Mesodermal cell (in vitro differentiated cells): ENCODE results near the gene MYOF.

Experiments used
- H3K27ac ChIP-seq: 2 replicates; pipeline ENCODE4 v1.7.0; 2013; ENCODE audit warnings: mild to moderate bottlenecking, low read depth, low read length, moderate library complexity; ENCODE audit not compliant: severe bottlenecking
- H3K36me3 ChIP-seq: 2 replicates; pipeline ENCODE4 v1.7.1; 2013; ENCODE audit warnings: mild to moderate bottlenecking, low read length, moderate library complexity; ENCODE audit not compliant: control insufficient read depth, insufficient read depth
- H3K4me1 ChIP-seq: one replicate; pipeline ENCODE4 v1.7.1; 2013; ENCODE audit warnings: mild to moderate bottlenecking, low read length; ENCODE audit not compliant: insufficient read depth, control insufficient read depth, poor library complexity, severe bottlenecking
- H3K4me3 ChIP-seq: 2 replicates; pipeline ENCODE4 v1.7.0; 2013; ENCODE audit warnings: low read length, control low read depth, mild to moderate bottlenecking; ENCODE audit not compliant: insufficient read depth, poor library complexity, severe bottlenecking; ENCODE audit errors: extremely low read depth
- H3K9me3 ChIP-seq: 2 replicates; pipeline ENCODE4 v1.7.1; 2013; ENCODE audit warnings: mild to moderate bottlenecking, low read length, moderate library complexity; ENCODE audit not compliant: control insufficient read depth
- WGBS, 2 experiments: methylation state at CpG; one replicate each; pipeline ENCODE4 v1.1.5; 2013; ENCODE audit warnings: missing lambda C conversion rate in 2 of 2; ENCODE audit not compliant: insufficient coverage in 2 of 2; 5-methylcytosine and 5-hydroxymethylcytosine counted together

Gene MYOF

DNA sequence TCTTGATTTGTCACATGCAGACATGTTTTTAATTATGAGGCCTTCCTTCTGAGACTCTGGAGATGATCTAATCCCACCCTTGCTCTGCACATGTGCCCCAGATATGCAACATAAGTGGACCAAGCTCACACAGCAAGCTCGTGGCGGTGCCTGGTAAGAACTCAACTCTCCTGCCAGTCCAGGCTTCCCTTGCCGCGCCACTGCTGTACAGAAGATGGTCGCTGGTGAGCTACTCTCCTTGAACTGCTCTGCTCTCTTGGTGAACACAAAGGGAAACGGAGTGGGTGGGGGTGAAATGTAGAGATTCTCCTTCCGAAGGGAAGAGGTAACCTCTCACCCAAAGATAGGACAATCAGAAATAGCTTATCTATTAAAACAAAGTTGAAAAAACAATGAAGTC is 25.7 kb downstream of the MYOF start:
- peaks cover 36% of the 10 kb centered on the region for H3K36me3 ChIP-seq
- no peak overlapping the region for H3K27ac ChIP-seq
- H3K4me3 ChIP-seq = no peak overlapping the region
- 93% methylated on average over 3 of the region's 7 CpGs; no CpG with 5 or more reads in 1 of the 2 experiments for WGBS, 2 experiments
- peaks cover 36% of the 10 kb centered on the region for H3K4me1 ChIP-seq
- H3K9me3 ChIP-seq = no peaks in the 10 kb centered on the region

DNA sequence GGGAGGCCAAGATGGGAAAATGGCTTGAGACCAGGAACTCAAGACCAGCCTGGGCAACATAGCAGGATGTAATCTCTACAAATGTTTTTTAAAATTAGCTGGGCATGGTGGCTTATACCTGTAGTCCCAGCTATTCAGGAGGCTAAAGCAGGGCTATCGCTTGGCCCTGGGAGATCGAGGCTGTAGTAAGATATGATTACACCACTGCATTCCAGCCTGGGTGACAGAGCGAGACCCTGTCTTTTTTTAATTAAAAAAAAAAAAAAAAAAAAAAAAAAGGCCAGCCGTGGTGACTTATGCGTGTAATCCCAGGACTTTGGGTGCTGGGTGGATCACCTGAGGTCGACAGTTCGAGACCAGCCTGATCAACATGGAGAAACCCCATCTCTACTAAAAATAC is 27.4 kb downstream of the MYOF start:
- Histone ChIP-seq H3K27ac (no peak overlapping the region), H3K36me3 (peaks cover 41% of the 10 kb centered on the region), H3K4me1 (peaks cover 22% of the 10 kb centered on the region), H3K4me3 (no peak overlapping the region), H3K9me3 (no peaks in the 10 kb centered on the region)
- 93 to 95% methylated on average over 2 of the region's 7 CpGs for WGBS, 2 experiments

DNA sequence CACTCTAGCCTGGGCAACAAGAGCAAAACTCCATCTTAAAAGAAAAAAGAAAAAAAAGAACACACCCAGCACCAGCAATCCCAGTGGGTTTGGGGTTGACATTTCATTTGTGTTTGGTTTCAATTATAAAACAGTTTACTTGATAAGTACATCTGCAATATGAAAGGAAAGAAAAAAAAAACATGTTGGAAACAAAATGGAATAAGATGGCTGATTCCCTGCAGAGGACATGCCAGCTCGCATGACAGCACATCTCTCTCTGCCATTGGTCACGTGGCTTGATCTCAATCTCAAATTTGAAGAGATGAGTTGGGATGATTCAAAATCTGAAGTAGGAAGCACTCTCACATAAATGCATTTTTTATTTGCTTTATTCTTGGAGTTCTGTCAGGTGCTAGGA is 28.0 kb downstream of the MYOF start:
- Histone ChIP-seq H3K27ac (no peak overlapping the region), H3K36me3 (peaks cover 46% of the 10 kb centered on the region), H3K4me3 (no peak overlapping the region), H3K4me1 (peaks cover 16% of the 10 kb centered on the region), H3K9me3 (no peaks in the 10 kb centered on the region)
- 100% methylated on average over 1 to 2 of the region's 2 CpGs for WGBS, 2 experiments

DNA sequence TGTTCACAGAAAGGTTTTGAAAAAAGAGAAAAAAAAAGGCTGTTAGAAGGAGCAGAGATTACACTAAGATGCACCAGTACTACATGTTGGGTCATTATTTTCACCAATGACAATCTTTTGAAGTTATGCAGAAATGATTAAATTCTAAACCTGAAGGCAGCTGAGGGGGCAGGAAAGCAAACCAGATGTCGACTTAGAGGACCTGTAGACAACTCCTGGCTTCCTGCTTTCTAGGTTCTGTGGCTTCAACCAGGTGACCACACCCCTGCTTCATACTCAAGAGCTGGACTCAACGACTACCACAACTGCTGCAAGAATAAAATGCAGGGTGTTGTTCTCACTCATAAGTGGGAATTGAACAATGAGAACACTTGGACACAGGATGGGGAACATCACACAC is 30.0 kb downstream of the MYOF start:
- Histone ChIP-seq H3K9me3 (no peaks in the 10 kb centered on the region), H3K4me3 (no peak overlapping the region), H3K4me1 (peaks cover 4% of the 10 kb centered on the region), H3K27ac (no peak overlapping the region), H3K36me3 (peaks cover 57% of the 10 kb centered on the region)
- 75 to 90% methylated on average over 1 to 2 of the region's 2 CpGs for WGBS, 2 experiments

DNA sequence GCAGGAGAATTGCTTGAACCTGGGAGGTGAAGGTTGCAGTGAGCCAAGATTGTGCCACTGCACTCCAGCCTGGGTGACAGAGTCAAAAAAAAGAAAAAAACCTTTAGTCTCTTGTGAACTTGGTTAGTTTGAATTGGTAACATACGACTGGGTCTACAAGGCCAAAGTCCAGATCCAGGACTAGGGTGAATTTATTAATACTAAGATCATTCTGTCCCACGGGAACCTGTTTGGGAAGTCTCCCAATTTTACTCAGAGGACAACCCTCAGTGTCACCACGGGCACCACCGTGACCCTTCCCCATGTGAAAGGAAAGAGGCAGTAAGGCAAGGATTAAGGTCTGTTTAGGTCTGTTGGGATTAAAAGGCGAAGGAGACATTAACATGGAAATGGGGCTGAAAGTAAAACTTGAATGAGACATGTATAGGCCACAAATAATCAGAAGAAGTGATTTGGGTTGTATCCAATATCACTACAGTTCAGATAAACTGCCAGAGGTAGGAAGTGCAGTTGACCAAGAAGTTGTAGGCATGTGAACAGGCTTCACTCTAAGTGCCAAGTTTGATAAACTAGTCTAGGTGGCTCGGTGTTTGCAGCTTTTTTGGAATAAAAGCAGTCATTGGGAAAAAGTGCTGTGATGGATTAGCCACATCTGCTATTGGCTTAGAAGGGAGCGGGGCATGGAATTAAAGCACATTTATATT is 30.7 kb downstream of the MYOF start:
- Histone ChIP-seq H3K4me1 (peaks cover 4% of the 10 kb centered on the region), H3K4me3 (no peak overlapping the region), H3K36me3 (peaks cover 50% of the 10 kb centered on the region), H3K9me3 (no peaks in the 10 kb centered on the region), H3K27ac (no peak overlapping the region)
- WGBS, 2 experiments = 75% methylated on average over 4 of the region's 7 CpGs

DNA sequence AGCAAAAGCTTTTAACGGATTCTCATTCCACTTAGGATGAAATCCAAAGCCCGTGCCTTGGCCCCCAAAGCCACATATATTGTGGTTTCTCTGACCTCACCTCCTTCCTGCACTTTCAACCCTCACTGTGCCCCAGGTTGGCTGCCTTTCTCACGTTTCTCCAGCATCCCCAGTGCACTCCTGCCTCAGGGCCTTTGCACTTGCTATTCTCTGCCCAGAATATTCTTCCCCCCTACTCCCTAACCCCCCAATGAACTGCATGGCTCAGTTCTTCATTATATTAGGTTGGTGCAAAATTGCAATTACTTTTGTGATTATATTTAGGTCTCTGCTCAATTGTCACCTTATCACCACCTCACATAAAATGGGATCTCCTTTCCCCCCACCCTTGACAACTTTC is 34.2 kb downstream of the MYOF start:
- Histone ChIP-seq H3K4me3 (no peak overlapping the region), H3K9me3 (no peaks in the 10 kb centered on the region), H3K4me1 (peaks cover 16% of the 10 kb centered on the region), H3K36me3 (peaks cover 54% of the 10 kb centered on the region), H3K27ac (no peak overlapping the region)
- WGBS, 2 experiments = 74 to 75% methylated on average over 3 of the region's 3 CpGs

DNA sequence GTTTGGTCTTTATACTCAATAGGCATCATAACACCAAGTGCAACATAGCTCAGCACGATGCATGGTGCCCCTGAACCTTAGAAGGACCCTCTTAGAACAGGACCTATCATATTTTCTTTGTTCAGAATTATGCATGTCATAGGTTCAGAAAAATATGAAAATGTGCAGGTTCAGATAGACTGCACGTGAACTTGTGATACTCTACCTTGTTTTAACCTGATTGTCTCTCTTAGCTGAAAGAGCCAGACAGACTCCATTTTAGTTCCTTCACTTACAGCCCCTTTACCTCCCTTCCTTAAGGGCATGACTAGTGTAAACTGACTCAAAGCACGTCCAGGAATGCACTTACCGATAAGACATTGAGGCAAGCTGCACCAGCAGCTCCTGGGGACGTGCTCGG is 35.1 kb downstream of the MYOF start:
- Histone ChIP-seq H3K36me3 (peaks cover 49% of the 10 kb centered on the region), H3K9me3 (no peaks in the 10 kb centered on the region), H3K4me3 (no peak overlapping the region), H3K4me1 (peaks cover 16% of the 10 kb centered on the region), H3K27ac (no peak overlapping the region)
- WGBS, 2 experiments = 69 to 83% methylated on average over 2 to 6 of the region's 6 CpGs

DNA sequence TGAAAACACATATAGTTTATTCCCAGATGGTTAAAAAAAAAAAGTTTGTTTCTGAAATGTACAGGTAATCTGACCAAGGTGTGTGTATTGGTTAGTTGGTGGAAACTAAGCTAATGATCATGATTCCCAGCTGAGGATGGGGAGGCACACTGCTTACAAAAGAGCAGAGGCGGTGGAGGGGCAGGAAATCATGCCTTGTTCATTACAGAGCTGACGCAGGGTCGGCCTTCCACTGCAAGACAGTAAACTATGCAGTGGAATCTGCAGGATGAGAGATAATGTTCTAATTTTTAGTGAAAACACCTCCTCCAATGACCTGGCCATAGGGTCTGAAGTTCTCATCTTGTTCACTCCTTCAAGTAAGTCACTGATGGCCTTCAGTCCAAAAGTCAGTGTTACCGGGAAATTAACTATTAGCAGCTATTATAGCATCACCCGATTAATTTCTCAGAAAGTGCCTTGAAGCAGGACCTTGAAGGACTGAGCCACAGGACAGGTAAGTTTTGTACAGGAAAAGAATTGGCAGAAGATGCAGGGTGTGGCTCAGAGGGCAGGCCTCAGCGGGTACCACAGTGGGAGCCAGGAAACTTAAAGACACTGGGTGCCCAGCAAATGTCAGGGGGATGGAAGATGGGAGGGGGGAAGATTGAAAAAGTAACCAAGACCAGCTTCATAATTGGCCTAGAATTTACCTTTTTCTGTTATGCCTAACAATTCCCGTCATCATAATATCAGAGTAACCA is 36.0 kb downstream of the MYOF start:
- 72 to 100% methylated on average over 2 to 5 of the region's 7 CpGs for WGBS, 2 experiments
- peaks cover 41% of the 10 kb centered on the region for H3K36me3 ChIP-seq
- H3K27ac ChIP-seq = peak overlapping the region; percentile 94
- H3K4me3 ChIP-seq = no peak overlapping the region
- no peaks in the 10 kb centered on the region for H3K9me3 ChIP-seq
- H3K4me1 ChIP-seq = peaks cover 16% of the 10 kb centered on the region

DNA sequence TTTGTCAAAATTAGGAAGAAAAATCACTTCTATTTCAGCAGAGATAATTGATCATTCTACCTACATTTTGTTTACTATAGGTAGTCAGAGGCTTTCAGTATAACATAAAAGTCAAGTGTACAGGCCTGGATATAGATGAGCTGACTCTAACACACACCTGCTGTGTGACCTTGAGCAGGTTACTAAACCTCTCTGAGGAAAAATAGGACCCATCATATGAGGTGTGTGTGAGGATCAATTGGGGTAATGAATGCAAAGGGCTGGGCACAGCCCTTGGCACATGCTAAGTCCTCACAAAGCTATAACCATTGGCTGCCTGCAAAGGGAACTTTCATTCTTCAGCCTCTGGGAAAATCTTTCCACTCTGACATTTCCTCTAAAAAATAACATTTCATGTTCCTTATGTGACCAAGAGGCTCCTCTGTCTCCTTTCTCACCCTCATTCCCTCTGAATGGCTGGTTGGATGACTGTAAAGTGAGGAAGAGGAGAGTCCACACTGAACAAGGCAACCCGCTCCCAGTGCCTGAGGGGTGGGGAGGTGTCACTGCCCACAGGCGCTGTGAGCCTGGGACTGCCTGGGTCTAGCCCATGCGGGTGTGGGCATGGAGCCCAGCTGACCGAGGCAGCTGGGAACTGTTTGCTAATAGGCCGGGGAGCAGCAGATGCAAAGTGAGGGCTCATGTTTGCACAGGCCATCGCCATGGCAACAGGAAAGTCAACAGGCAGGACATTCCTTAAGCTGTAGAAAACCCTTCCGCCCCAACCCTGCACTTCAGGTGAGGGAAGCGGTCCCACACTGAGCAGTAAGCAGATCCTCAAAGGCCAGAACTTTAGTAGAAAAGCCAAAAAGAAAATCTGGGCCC is 36.8 kb downstream of the MYOF start:
- no peak overlapping the region for H3K4me3 ChIP-seq
- H3K9me3 ChIP-seq = no peaks in the 10 kb centered on the region
- 4 to 5% methylated on average over 6 to 7 of the region's 8 CpGs for WGBS, 2 experiments
- H3K36me3 ChIP-seq = peaks cover 39% of the 10 kb centered on the region
- H3K27ac ChIP-seq = peak overlapping the region; percentile 94
- peaks cover 23% of the 10 kb centered on the region for H3K4me1 ChIP-seq

DNA sequence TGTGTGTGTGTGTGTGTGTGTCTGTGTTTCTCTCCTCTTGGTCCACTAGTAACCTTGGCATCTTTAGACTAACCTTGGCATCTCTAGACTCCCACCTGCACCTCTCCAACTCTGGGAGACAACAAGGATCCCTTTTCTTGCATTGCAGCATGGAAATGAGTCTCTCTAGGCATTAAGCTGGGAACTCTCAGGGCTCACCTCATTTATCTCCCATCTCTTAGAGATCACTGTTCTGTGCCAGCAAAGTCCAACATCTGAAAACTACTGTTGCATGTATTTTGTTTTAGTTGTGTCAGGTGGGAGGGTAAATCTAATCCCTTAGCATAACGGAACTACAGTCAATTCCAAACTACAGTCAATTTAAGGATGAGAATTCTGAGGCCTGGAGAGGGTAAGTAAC is 38.7 kb downstream of the MYOF start:
- Histone ChIP-seq H3K27ac (no peak overlapping the region), H3K4me1 (peaks cover 34% of the 10 kb centered on the region), H3K4me3 (no peak overlapping the region), H3K9me3 (no peaks in the 10 kb centered on the region), H3K36me3 (peaks cover 27% of the 10 kb centered on the region)
- 100% methylated on average over 1 of the region's 1 CpG; no CpG with 5 or more reads in 1 of the 2 experiments for WGBS, 2 experiments
